Endothelial cell of umbilical vein (primary cell): ENCODE measurements around the gene FAM131C. TPM values are rescaled to one million over a fixed set of nuclear protein-coding genes. Genes with fewer than 3 reads are reported as not detected.

Experiments used
- BruUV-seq: library from RNA; stranded (reverse); fragments of 400-500 nt; replicated peaks from 2 replicates; lab custom pipeline; 2021; lab: Mats Ljungman, UMichigan
- CTCF ChIA-PET: fragments of 300-600, 350-600 bp; sonication (Branson Sonifier 250); formaldehyde crosslinking; loops from one replicate; lab custom pipeline; 2021; ENCODE audit warnings: antibody characterized with exemption, inconsistent platforms; lab: Charles Lee
- POLR2A ChIA-PET: fragments of 300-600, 350-600 bp; sonication (Branson Sonifier 250); formaldehyde crosslinking; loops from one replicate; lab custom pipeline; 2021; ENCODE audit warnings: antibody characterized with exemption, inconsistent platforms; lab: Charles Lee
- DNase-seq: peaks from one replicate; pipeline ENCODE4 v3.0.0-alpha.2; 2011; ENCODE audit warnings: low read depth, low spot score
- FAIRE-seq: peaks from 2 replicates; lab custom pipeline; 2011; peaks lifted over from hg19 to GRCh38; lab: Jason Lieb, UNC
- H2AFZ ChIP-seq: 2 replicates; pipeline ENCODE4 v1.6.0; 2012; ENCODE audit warnings: low read depth, low read length, control low read depth, inconsistent platforms
- H3K27ac ChIP-seq: 2 replicates; pipeline ENCODE4 v1.5.1; 2011; ENCODE audit warnings: low read depth, mild to moderate bottlenecking, control low read depth, low read length, moderate library complexity; ENCODE audit not compliant: insufficient read depth
- H3K27me3 ChIP-seq, 2 experiments: 2 replicates each; pipeline versions ENCODE4 v1.6.0 to v1.6.1; 2011; ENCODE audit warnings: low read length in 2 of 2, mixed read lengths in 1 of 2; ENCODE audit not compliant: control insufficient read depth in 2 of 2, insufficient read depth in 2 of 2
- H3K36me3 ChIP-seq, 2 experiments: 2 replicates in 1 of 2; 3 replicates in 1 of 2; pipeline ENCODE4 v1.5.1; 2011; ENCODE audit warnings: low read length in 2 of 2, mild to moderate bottlenecking in 1 of 2, moderate library complexity in 1 of 2; ENCODE audit not compliant: control insufficient read depth in 2 of 2, insufficient read depth in 2 of 2; ENCODE audit errors: extremely low read depth in 1 of 2
- H3K4me1 ChIP-seq: 3 replicates; pipeline ENCODE4 v1.5.1; 2011; ENCODE audit warnings: mild to moderate bottlenecking, low read length; ENCODE audit not compliant: control insufficient read depth, insufficient read depth; ENCODE audit errors: extremely low read depth
- H3K4me2 ChIP-seq: 2 replicates; pipeline ENCODE4 v1.6.1; 2011; ENCODE audit warnings: low read length, control low read depth, mixed read lengths; ENCODE audit not compliant: insufficient read depth
- H3K4me3 ChIP-seq, 3 experiments: fragments of 200-600 bp in 1 of 3; sonication (generic), shearing (Covaris generic) in 1 of 3; replicated peaks in 1 of 3; 2 replicates each; pipeline ENCODE4 v1.5.1; 2011 to 2016; ENCODE audit warnings: control low read depth in 3 of 3, low read length in 3 of 3, mild to moderate bottlenecking in 2 of 3, inconsistent platforms in 1 of 3, low read depth in 1 of 3, moderate library complexity in 1 of 3; ENCODE audit not compliant: insufficient read depth in 1 of 3
- H3K79me2 ChIP-seq: 2 replicates; pipeline ENCODE4 v1.6.0; 2012; ENCODE audit warnings: low read length, inconsistent platforms; ENCODE audit not compliant: control insufficient read depth, insufficient read depth
- H3K9ac ChIP-seq: replicated peaks from 2 replicates; pipeline ENCODE3; 2011; ENCODE audit warnings: low read length, control low read depth; ENCODE audit not compliant: insufficient read depth; ENCODE audit errors: extremely low read depth
- H3K9me1 ChIP-seq: replicated peaks from 3 replicates; pipeline ENCODE4 v1.6.0; 2011; ENCODE audit warnings: mild to moderate bottlenecking, low read length; ENCODE audit not compliant: control insufficient read depth, insufficient read depth; ENCODE audit errors: extremely low read depth
- H3K9me3 ChIP-seq: replicated peaks from 2 replicates; pipeline ENCODE4 v1.5.1; 2012; ENCODE audit warnings: low read length, inconsistent platforms; ENCODE audit not compliant: control insufficient read depth, insufficient read depth
- H4K20me1 ChIP-seq: replicated peaks from 2 replicates; pipeline ENCODE3; 2011; ENCODE audit warnings: mild to moderate bottlenecking, low read length; ENCODE audit not compliant: control insufficient read depth, insufficient read depth; ENCODE audit errors: extremely low read depth
- CTCF ChIP-seq, 2 donors: IDR thresholded peaks; 1 replicate in 1 of 2; 2 replicates in 1 of 2; pipeline ENCODE4 v1.5.1; 2011; ENCODE audit warnings: low read length in 2 of 2, mild to moderate bottlenecking in 2 of 2, moderate library complexity in 2 of 2, control low read depth in 1 of 2, inconsistent platforms in 1 of 2, low read depth in 1 of 2; ENCODE audit not compliant: insufficient read depth in 1 of 2; ENCODE audit errors: extremely low read depth in 1 of 2
- EZH2 ChIP-seq: IDR thresholded peaks from 2 replicates; pipeline ENCODE4 v1.6.1; 2012; ENCODE audit warnings: borderline replicate concordance, low read depth, mild to moderate bottlenecking, moderate library complexity, low read length, inconsistent platforms; ENCODE audit not compliant: severe bottlenecking
- FOS ChIP-seq: IDR thresholded peaks from 2 replicates; pipeline ENCODE4 v1.6.1; 2011; ENCODE audit warnings: mild to moderate bottlenecking, low read length, moderate library complexity, borderline replicate concordance; ENCODE audit not compliant: insufficient read depth
- GATA2 ChIP-seq: IDR thresholded peaks from 2 replicates; pipeline ENCODE4 v1.7.0; 2011; ENCODE audit warnings: low read depth, mild to moderate bottlenecking, moderate library complexity, mixed read lengths, low read length; ENCODE audit not compliant: insufficient read length, insufficient read depth
- JUN ChIP-seq: IDR thresholded peaks from 2 replicates; pipeline ENCODE4 v1.6.1; 2011; ENCODE audit warnings: borderline replicate concordance, low read depth; ENCODE audit not compliant: insufficient read length, insufficient read depth
- MAX ChIP-seq: IDR thresholded peaks from 2 replicates; pipeline ENCODE4 v1.6.1; 2011; ENCODE audit not compliant: insufficient read depth, insufficient read length
- MYC ChIP-seq: IDR thresholded peaks from one replicate; pipeline ENCODE4 v1.6.1; 2011; ENCODE audit warnings: mild to moderate bottlenecking, low read depth, low read length
- POLR2A ChIP-seq: IDR thresholded peaks from 2 replicates; pipeline ENCODE4 v1.6.1; 2012; ENCODE audit warnings: low read depth, mild to moderate bottlenecking, control low read depth, low read length
- POLR2AphosphoS5 ChIP-seq: IDR thresholded peaks from 2 replicates; pipeline ENCODE4 v1.6.1; 2012; ENCODE audit warnings: low read depth, mild to moderate bottlenecking, control low read depth, low read length, moderate library complexity; ENCODE audit not compliant: insufficient read depth
- dilution Hi-C: fragments of 300-500 bp; cut with MboI; formaldehyde crosslinking; loops from one replicate; pipeline ENCODE4 v1.15.0; 2019; ENCODE audit warnings: low sequenced_read_pairs; ENCODE audit not compliant: extremely low pct_ligation_motif_present
- intact Hi-C: fragments of 100-400 bp; cut with micrococcal nuclease; formaldehyde crosslinking; loops from one replicate; pipeline ENCODE4 v1.10.0; 2022
- polyA plus RNA-seq, 4 experiments: library from polyadenylated mRNA; depleted of rRNA in 3 of 4; stranded (reverse) in 3 of 4; unstranded in 1 of 4; fragments of >200 nt; gene quantifications; 2 replicates each; pipeline versions ENCODE4 v1.2.1 to v1.2.3, GENCODE V29; 2011 to 2012; ENCODE audit warnings: missing spikeins in 1 of 4
- total RNA-seq: library from RNA; stranded (reverse); gene quantifications from 2 replicates; pipeline ENCODE4 v1.2.3, GENCODE V29; 2021

The FAM131C gene
- total and polyA plus RNA-seq, 2 donors (not counting 3 experiments of a cell fraction or from before 2014, with no cell fraction given), result 0.23 TPM; not detected in 1

- no peak for TF ChIP-seq MYC
- TF ChIP-seq EZH2, result no peak
- TF ChIP-seq JUN, result no peak
- TF ChIP-seq GATA2, result no peak
- TF ChIP-seq POLR2A, result no peak
- no peak for TF ChIP-seq MAX
- TF ChIP-seq POLR2AphosphoS5, result no peak
- TF ChIP-seq CTCF (IDR thresholded peaks at IDR 0.05; ENCODE audit: extremely low read depth in 1 of 2, insufficient read depth in 1 of 2, low read depth in 1 of 2, low read length in 2 of 2), result no peak
- TF ChIP-seq FOS, result no peak
- no peak for DNase-seq
- Histone ChIP-seq H2AFZ (no peak overlapping the region), H3K9ac (no peak overlapping the region), H3K9me3 (no peaks in the 10 kb centered on the region), H4K20me1 (no peaks in the 10 kb centered on the region), H3K4me3 (no peak overlapping the region), H3K27me3 (no peaks in the 10 kb centered on the region), H3K27ac (no peak overlapping the region), H3K36me3 (no peaks in the 10 kb centered on the region), H3K4me1 (no peaks in the 10 kb centered on the region), H3K9me1 (no peaks in the 10 kb centered on the region), H3K79me2 (no peaks in the 10 kb centered on the region), H3K4me2 (no peak overlapping the region)
- ChIA-PET CTCF (interaction anchor here (1.8 to 2.5 kb wide), 4 partner anchors 10 to 37 kb away, joined by 4 to 13 read pairs (median 8); no protein-coding TSS in a partner anchor), POLR2A (no interaction called here)
- dilution Hi-C loops (no loop called here), intact Hi-C loops (no loop called here)
- no peak for FAIRE-seq
- BruUV-seq, result no TSS peak
Observed at GRCh38 chr1:16116625-16117024, 43.2 kb upstream of the FAM131C start.
